T-helper 2 cell treated with Interferon-gamma antibody and Interleukin-4, amounts not matched to agents 100 ng/mL and 5 ng/mL, for 36 hours (primary cell): Measurements from ENCODE around the gene HRH1. TPM values are rescaled to one million over a fixed set of nuclear protein-coding genes. Genes with fewer than 3 reads are reported as not detected.
"Not testable (repeated sequence)": the region's sequence is repeated elsewhere in the genome, so short reads cannot be mapped to it uniquely, and the experiment has no call there.

Experiments used
- intact Hi-C: fragments of 100-400 bp; cut with micrococcal nuclease; formaldehyde crosslinking; loops from one replicate; pipeline ENCODE4 v1.15.1; 2023
- total RNA-seq: library from RNA; stranded (reverse); gene quantifications from 2 replicates; pipeline ENCODE4 v1.2.3, GENCODE V29; 2022

HRH1 gene
- total RNA-seq, 1 donor from 2014 or later, result 0.43 TPM

DNA sequence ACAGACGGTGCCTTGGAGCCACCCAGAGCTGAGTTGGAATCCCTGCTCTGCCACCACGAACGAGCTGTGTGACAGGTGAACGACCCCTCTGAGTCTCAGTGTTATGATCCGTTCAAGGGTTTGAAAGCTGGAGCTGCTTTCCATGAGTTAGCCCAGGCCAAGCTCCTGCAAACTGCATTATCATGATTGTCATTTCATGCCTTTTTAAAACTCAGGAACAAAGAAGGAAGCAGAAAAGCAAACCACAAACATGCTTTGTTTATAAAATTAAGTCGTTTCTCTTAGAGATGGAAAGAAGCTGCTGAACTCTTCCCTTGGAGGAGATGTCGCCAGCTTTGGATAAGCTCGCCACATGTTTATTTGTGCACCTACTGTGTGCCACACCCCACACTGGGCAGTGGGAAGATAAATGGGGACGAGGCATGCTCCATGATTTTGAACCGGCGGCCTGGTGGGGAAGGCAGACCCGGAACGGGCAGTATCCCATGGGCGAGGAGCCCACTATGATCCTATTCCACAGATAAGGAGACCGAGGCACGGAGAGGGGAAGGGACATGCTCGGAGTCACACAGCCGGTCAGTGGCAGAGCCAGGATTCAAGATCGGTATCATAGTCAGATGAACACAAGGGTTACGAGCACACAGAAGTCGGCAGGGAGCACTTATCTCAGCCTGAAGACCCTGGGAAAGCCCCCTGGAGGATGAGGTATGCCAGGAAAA lies 15.9 kb downstream of the HRH1 start:
- intact Hi-C loops, result no loop called here

GRCh38 chr3:11172096-11172690 lies 17.9 kb downstream of the HRH1 start:
- intact Hi-C loops, result no loop called here

DNA sequence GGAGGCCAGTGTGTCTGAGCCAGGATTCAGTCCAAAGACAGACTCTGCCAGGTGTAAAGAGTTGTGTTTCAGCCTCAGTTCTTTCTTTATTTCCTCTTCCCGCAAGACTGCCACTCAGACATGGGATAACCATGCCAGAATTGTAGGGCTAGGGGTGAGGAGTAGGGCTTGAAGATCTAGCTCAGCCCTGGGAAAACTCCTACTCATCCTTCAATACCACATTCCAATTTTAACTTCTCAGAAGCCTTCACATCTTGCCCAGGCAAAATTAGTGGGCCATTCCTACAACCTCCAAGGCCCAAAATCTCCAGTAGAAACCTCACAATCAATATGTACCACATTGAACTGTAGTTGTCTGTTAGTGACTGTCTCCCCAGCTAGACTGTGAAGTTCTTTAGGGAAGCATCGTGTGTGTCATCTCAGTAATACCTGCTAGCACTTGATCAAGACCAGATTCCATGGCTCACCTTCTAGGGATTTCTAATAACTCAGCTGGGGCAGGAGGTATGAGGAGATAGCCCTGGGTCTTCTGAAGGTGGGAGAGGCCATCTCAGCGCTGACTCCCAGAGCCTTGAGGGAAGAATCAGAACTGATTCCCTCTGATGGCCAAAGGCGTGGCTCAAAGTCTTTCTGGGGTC lies 19.7 kb downstream of the HRH1 start:
- intact Hi-C loops, result no loop called here

- intact Hi-C loops, result no loop called here
These were observed 24.1 kb downstream of the HRH1 start for GRCh38 chr3:11178421-11178820.

DNA sequence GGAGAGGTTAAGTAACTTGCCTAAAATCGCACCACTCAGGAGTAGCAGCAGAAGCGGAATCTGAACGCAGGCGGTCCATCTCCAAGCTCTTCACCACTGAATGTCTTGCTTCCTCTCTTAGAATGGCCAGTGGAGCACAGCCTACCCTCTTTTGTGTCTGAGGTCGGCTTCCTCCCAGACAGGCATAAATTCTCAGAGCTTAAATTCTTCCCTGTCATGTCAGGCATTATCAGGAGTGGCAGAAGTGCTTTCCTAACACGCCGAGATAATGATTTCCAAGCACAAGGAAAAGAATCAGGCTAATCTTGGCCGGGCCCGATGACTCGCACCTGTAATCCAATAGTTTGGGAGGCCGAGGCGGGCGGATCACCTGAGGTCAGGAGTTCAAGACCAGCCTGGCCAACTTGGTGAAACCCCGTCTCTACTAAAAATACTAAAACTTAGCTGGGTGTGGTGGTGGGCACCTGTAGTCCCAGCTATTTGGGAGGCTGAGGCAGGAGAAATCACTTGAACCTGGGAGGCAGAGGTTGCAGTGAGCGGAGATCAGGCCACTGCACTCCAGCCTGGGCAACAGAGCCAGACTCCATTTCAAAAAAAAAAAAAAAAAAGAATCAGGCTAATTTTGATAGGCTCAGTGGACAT lies 30.2 kb downstream of the HRH1 start:
- intact Hi-C loops, result not testable (repeated sequence)

DNA sequence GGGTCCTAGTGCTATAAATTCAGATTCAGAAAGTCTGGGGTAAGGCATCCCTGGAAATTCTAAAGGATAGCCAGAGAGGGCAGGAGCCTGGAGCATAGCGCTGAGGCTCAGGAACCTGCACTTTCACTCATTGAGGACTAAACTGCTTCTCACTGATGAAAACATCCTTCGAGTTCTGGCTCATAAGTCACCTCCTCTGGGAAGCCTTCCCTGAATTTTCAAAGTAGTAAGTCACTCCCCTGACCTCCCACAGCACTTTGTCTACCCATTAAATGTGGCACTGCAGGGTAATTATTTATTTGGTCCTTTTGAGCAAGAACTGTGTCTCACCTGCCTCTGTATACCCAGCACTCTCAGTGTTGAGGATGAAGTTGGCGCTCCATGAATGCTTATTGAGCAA lies 30.9 kb downstream of the HRH1 start:
- intact Hi-C loops, result no loop called here

GRCh38 chr3:11185564-11186317 lies 31.4 kb downstream of the HRH1 start:
- intact Hi-C loops, result no loop called here

- intact Hi-C loops, result no loop called here
These were observed 32.0 kb downstream of the HRH1 start for GRCh38 chr3:11186318-11186692.

DNA sequence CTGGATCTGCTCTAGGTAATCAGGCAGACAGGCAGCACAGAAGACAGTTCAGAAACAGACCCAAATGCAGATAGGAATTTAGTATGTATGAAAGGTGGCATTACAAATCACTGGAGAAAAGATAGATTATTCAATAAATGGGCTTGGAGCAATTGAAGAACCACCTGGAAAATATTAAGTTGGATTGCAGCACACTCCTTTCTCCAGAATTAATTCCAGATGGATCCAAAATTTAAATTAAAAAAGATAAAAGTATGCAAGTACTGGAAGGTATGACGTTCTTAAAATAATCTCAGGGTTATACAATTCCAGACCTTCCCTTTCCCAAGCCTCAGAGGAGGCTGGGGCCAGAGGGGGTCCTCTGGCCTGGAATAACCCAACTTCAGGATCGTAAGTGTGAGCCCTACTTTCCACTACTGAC lies 32.5 kb downstream of the HRH1 start:
- intact Hi-C loops, result no loop called here

DNA sequence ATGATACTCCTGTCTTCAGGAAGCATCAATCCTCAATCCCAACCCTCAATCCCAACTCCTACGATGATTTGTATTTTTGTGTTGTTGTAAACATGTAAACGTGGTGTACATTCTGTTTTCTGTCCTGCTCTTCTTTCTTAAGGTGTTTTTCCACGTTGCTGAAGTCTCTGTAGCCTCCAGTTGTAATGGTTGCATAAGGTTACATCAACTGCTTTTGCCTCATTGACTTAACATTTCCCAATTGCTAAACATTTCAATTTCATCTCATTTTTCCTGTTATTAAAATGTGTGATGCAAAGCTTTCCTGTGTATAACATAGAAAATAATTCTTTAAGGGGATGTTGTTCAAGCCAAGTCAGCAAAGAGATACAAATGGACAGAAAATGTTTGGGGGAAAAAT lies 33.4 kb downstream of the HRH1 start:
- intact Hi-C loops, result no loop called here

DNA sequence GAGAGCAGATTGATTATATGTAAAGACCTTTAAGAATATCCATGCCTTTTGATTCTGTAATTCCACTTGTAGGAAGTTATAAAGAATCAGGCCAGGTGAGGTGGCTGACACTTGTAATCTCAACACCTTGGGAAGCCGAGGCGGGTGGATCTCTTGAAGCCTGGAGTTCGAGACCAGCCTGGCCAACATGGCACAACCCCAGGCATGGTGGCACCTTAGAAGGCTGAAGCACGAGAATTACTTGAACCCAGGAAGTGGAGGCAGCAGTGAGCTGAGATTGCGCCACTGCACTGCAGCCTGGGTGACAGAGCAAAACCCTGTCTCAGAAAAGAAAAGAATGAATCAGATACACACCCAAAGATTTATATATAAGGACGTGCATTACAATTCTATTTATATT lies 33.9 kb downstream of the HRH1 start:
- intact Hi-C loops, result no loop called here

DNA sequence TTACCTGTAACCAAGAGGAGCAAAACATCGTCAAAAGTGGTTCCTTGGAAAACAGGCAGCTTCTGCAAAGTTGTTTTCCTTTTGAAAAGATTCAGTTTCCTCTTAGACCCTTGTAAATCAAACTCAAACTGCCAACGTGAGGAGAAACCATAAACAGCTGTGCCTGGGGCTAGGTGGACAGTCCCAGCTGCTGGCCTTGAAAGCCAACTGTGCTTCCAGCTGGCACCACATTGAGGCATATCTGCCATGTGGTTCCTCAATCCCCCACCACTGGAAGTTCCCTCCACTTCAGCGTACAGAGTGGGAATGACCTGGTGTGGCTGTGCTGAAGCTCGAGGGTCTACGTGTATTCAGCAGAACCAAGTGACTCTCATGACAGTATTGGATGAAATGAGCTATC lies 40.9 kb downstream of the HRH1 start:
- intact Hi-C loops, result no loop called here

DNA sequence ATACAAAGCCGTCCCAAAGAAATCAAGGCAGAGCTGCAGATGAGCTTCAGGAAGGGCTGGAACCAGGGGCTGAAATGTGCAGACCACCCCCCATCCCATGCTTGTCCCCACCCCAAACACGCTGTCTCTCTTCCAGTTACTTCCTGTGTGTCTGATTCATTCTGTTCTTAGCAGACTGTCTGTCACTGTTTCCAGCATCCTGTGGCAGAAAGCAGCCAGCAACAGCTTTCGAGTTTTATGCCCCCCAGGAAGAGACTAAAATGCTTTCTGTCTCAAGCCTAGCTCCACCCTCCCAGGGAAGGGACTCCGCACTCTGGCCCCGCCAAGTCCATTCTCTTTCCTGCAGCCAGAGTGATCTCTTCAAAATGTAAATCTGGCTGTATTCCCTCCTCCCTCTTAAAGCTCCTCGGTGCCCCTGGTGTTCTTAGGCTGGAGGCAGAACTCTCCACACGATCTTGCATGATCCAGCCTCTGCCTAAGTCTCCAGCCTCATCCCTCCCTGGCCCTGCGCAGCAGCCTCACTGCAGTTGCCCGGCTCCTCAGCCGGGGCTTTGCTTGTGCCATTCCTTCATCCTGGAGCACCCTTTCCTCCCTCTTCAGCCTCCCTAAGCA lies 41.5 kb downstream of the HRH1 start:
- intact Hi-C loops, result no loop called here

- intact Hi-C loops, result no loop called here
These were observed 43.2 kb downstream of the HRH1 start for GRCh38 chr3:11197484-11197883.

GRCh38 chr3:11198070-11198469 lies 43.8 kb downstream of the HRH1 start:
- intact Hi-C loops, result no loop called here

GRCh38 chr3:11198495-11198894 lies 44.2 kb downstream of the HRH1 start:
- intact Hi-C loops, result no loop called here

DNA sequence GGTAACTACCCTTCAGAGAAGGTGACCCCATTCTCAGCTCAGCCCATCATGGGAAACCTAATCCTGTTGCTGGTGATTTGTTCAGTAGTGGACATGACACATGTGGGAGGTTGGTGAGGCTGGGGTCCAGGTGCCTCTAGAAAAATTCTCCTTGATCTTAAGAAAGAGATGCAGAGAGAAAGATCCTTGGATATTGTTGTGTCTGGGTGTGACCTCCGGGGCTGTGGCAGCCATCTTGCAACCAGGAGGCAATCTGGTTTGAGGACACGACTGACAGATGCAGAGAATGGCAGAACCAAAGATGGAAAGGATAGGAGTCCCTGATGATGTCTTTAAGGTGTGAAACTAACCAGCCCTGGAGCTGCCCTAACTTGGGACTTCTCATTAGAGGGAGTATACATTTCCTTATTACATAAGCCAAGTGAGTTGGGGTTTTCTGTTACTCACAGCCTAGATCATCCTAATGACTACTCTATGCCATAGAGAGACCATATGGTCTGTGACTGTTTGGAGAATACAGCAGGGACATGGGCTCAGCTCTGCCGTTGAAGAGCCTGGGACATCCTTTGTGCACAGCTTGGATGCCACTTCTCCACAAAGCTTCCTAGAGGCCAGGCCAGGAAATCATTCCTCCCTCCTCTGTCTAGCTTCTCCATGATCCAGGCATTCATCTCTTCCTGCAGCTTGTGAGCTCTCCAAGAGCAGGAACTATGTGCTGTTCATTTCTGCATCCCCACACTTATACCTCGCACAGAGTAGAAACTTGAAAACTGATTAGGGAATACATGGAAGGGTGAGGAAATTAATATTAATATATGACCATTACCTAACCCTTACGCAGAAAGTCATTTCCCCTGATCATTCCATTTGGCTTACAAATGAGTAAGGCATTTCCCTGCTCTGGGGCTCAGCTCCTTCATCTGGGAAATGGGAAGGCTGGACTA lies 45.9 kb downstream of the HRH1 start:
- intact Hi-C loops, result no loop called here

- intact Hi-C loops, result no loop called here
These were observed 47.1 kb downstream of the HRH1 start for GRCh38 chr3:11201251-11202019.

GRCh38 chr3:11203961-11204360 lies 49.7 kb downstream of the HRH1 start:
- intact Hi-C loops, result no loop called here
